ENCODE measurements around the gene HMCN1.

DNA sequence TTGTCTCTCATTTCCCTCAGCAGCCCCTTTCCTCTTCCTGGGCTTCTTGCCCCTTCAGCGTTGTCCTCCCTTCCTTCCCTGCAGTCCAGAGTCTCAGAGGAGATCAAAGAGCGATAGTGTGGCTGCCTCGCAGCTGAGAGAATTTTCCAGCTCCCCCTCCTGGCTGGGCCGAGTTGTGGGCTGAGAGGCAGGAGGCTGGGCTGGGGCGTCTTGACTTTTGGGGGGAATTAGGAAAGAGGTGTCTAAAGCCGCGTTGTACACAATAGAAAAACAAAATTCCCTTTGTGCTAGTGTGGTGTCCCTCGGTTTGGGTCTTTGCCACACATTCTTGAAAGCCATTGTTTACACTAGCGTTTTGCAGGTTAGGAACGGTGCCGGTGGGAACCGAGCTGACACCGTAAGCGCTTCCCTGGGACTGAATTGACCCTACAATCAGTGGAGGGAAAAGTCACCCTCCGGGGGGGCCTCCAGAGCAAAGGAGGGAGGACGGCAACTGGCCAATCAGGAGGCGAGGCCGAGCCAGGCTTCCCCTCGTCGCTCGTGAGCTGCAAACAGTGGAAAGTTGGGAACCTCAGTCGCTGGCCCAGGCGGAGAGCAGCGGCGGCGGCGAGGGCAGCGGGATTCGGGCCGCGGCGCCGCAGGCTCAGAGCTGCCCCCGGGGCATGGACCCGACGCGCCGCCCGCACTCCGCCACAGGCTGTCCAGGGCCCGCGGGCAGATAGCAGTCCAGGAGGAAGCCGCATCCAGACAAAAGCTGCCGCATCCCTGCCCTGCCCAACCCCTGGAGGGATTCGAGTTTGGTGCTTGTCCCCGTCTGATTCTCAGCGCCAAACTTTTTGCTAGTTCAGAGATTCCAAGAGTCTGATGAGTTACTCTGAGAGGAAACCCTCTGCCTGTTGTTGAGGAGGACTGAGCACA lies at the start of gene HMCN1:
- TF ChIP-seq ZNF274 (IDR thresholded peaks at IDR 0.05; ENCODE audit: low read depth, low read length) (no peak), YY1 (IDR thresholded peaks at IDR 0.05; ENCODE audit: insufficient read depth, insufficient read length) (no peak)

All from NT2/D1 (cell line).